GM21390 (cell line): Measurements from ENCODE around the gene BCORL1.

Experiments used
- ATAC-seq: cut with Tn5 transposase; IDR thresholded peaks from one replicate; pipeline ENCODE4 v1.9.1; 2021; ENCODE audit not compliant: unreplicated experiment

The BCORL1 gene

DNA sequence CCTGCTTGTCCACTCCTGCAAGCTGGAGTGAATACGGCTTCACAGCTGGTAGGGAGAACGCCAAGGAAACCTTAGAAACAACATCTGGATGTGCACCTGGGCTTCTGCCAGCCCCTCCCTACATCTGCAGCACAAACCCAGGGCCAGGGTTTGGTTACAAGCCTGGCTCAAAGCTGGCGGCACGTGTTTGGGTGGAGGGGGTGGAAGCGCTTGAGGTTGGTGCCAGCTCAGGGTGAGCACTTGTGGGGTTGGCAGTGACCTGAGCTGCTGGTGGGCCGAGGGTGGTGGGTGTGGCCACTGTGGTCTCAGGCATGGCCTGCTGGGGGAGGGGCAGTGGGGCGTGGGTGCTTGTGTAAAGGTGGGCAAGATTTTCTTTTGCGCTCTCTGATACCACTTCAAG lies 112.3 kb downstream of the BCORL1 start:
- no peak for ATAC-seq

- ATAC-seq = no peak
Observed at GRCh38 chrX:130095249-130096030, 113.0 kb downstream of the BCORL1 start.

DNA sequence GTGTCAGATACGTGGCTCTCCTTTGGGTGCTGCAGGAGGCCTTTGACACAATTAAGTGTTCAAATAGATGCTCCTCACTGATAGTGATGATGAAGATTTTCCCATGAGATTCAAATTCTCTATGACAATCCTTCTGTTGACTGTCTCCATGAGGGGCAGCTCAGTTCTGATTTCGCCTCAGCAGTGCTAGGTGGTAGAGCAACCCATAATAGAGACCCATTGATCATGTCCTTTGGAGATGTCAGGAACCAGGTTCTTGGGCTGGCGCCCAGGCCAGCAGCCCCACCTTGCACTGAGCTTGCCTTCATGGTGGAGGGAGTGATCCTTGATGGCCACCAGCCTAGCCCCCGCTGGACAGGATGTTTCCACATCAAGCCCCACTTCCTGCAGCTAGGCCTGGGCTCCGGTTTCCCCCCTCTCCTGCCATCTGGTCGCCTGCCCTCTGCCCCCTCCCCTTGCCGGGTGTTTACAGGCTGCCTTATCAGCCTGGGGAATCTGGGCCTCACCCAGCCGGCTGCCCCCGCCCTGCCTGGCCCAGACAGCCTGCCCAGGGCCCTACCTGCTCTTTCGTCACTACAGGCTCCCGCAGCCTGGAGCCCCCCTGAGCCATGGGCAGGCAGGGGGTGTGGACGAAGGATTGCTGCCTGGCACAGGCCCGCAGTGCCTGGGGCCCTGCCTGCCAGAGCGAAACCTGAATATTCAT lies 115.2 kb downstream of the BCORL1 start:
- no peak for ATAC-seq

DNA sequence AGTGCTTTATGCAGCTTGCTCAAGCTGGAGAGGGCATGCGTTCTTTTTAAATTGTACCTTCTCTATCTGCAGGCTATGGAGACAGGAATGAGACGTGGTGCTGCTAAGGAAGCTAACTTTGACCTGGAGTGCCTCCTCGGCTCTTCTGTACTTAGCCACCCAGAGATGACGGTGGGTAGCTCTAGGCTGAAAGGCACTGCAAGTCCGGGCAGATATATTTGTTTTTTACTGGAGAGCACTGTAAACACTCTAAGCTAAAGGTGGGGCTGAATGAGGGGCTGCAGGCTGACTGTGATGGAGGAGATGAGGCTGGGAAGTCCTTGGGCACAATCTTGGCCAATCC lies 115.7 kb downstream of the BCORL1 start:
- ATAC-seq = no peak

DNA sequence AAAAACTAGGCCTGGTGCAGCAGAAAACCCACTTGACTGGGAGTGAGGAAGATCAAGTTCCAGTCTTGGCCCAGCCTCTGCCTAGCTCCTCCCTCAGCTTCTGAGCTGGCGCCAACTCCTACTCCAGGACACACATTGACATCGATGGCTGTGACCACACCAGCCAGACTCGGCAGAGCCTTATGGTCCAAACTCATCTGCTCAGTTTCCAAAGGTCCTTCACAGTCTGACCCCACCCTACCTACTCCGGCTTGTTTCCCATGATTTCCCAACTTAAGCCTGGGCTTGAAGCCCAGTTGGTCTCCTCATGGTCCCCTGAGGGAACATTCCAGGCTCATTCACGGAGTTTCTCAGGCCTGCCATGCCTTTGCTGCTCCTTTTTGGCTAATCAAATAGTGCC lies 117.7 kb downstream of the BCORL1 start:
- ATAC-seq = no peak

GRCh38 chrX:130103605-130104004 lies 121.2 kb downstream of the BCORL1 start:
- ATAC-seq = no peak

DNA sequence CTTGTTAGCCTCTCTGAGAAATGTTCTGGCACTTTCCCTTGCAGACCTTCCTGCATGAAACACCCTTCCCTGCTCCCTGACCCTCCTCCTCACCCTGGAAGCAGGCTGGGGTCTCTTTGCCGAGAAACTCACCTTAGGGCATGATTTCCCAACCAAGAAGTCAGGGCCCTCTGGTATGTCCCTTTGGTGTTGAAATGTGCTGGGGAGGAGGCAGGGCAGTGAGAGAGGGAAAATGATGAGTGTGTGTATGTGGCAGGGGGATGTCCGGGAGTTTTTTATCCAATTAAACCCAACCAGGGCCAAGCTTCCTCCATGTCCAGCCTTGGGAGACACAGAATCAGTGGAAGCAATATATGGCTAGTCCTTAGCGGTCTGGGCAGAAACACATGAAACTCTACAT lies 122.8 kb downstream of the BCORL1 start:
- ATAC-seq = no peak

GRCh38 chrX:130106071-130106470 lies 123.6 kb downstream of the BCORL1 start:
- ATAC-seq = no peak
